LNCAP (cell line): Measurements from ENCODE around the gene TRIM75.

Source experiments
- TF ChIP-seq, protein P1 (sequence below): fragments of 450-650 bp; IDR thresholded peaks from 2 replicates; pipeline ENCODE4 v1.5.1; 2017; ENCODE audit warnings: mild to moderate bottlenecking

TRIM75 gene

DNA sequence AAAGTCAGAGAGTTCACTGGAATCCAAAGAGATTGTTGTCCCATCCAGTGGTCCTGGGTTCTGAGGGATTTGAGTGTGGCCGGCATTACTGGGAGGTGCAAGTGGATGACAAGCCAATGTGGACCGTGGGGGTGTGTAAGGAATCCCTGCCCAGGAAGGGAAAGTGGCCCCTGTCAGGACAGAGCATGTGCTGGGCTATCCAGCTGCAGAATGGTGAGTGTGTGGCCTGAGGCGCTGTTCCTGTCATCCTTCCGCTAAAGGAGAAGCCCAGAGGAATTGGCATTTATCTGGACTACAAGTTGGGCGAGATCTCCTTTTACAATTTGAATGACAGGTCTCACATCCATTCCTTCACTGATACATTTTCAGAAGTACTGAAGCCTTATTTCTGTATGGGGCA, 42.3 kb upstream of the TRIM75 start:
- TF ChIP-seq, protein P1, sequence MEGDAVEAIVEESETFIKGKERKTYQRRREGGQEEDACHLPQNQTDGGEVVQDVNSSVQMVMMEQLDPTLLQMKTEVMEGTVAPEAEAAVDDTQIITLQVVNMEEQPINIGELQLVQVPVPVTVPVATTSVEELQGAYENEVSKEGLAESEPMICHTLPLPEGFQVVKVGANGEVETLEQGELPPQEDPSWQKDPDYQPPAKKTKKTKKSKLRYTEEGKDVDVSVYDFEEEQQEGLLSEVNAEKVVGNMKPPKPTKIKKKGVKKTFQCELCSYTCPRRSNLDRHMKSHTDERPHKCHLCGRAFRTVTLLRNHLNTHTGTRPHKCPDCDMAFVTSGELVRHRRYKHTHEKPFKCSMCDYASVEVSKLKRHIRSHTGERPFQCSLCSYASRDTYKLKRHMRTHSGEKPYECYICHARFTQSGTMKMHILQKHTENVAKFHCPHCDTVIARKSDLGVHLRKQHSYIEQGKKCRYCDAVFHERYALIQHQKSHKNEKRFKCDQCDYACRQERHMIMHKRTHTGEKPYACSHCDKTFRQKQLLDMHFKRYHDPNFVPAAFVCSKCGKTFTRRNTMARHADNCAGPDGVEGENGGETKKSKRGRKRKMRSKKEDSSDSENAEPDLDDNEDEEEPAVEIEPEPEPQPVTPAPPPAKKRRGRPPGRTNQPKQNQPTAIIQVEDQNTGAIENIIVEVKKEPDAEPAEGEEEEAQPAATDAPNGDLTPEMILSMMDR: no peak

DNA sequence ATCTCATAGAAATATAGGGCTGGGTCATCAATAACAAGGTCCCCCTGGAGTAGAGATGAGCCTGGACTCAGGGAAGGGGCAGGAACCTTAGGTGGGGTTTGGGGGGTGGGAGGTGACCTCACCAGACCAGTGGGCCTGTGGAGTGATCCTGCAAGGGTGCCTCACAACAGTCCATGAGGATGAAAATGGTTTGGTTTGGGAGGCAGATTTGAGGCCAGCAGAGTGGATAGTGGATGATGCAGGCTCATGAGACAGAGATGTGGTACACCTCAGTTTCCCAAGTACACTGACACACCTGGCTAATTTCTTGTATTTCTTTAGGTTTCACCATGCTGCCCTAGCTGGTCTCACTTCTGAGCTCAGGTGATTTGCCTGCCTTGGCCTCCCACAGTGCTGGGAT, 40.0 kb upstream of the TRIM75 start:
- TF ChIP-seq, protein P1: no peak

DNA sequence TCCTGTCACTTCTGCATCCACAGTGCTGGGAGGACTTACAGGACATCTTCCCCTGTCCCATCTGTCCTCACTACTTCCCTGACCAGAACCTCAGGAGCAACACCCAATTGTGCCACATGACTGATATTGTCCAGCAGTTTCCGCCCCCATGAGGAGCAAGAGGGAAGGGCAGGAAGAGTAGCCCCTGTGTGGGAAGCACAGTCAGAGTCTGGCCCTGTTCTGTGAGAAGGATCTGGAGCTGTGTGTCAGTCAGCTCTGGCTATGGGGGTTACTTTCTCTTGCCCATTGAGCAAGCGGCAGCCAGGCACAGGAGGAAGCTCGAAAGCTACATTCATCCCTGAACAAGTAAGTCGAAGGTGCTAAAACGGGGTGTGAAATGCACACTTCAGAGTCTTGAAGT, 36.7 kb upstream of the TRIM75 start:
- TF ChIP-seq, protein P1: no peak

DNA sequence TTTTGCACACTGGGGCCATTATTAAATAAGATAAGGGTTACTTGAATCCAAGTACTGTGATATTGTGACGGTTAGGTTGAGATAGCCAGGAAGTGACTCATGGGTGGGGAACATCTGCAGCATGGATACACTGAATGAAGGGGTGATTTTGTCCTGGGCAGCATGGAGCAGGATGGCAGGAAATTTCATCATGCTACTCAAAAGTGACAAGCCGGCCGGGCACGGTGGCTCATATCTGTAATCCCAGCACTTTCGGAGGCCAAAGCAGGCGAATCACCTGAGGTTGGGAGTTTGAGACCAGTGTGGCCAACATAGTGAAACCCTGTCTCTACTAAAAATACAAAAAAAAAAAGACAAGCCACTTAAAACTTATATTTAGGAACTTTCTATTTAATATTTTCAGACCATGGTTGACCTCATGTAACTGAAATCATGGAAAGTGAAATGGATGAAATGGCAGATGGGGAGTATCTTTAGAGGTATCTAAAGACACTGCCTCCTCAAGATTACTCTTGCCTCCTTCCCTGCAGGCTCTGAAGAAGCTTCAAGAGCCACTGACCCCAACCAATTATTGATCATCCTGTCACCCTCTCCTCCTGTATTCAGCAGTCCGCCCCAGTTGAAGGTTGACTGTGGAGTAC, 25.8 kb upstream of the TRIM75 start:
- TF ChIP-seq, protein P1: no peak

DNA sequence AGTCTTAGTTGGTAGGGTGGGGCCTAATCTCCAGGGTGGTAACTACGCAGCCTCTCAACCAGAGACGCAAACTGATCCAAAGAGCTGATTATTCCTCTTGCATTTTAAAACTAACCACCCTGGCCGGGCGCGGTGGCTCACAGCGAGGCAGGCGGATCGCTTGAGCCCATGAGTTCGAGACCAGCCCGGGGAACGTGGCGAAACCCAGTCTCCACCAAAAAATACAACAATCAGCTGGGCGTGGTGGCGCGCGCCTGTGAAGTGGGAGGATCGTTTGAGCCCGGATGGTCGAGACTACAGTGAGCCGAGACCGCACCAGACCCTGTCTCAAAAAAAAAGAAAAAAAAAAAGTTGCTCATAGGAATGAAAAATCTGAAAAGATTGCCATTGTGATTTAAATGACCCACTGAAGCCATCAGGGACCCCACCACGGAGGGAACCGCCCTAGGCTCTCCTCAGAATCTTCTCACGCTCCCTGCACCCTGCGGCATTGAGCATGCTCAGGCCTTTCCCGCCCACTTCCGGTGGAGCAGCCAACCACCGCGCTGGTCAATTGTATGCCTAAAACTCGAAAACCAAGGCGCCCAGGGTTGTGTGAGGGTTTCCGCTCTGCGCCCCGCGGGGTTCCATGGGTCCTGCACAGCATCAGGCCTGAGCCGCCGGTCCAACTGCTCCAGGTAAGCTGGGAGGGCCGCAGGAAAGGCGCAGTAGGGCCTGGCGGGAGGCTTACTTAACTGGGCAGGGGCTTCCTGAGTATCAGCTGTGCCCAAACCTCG, 22.0 kb upstream of the TRIM75 start, which contains the start of gene TRIM60:
TSS of gene TRIM60 (plus strand) at position 564 of the 776 bp plus-strand sequence. CDS start 8,074 bp downstream, outside the sequence.
- TF ChIP-seq, protein P1: no peak

GRCh38 chr4:165048170-165048569, 5.5 kb upstream of the TRIM75 start:
- TF ChIP-seq, protein P1: no peak

DNA sequence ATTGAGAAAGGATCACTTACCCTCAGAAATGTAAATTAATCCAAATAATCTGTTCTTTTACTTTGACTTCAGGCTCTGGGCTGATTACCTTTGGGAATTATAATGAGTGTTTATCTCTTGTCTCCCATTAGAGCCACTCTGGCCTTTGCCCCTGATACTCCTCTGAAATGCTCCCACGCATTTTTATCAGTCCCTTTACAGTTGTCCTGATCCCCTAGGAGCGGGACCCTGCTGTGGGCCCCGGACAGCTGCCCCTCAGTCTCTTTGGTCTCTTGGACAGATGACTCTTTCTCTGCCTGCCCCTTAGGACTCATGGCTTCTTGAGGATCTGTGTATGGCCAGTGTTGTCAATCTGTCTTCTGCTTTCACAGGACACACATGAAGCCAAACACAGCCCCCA, 1.0 kb upstream of the TRIM75 start:
- TF ChIP-seq, protein P1: no peak
